ENCODE results near the gene NELFCD.
"Not testable (repeated sequence)": the region's sequence is repeated elsewhere in the genome, so short reads cannot be mapped to it uniquely, and the experiment has no call there.

Gene NELFCD

DNA sequence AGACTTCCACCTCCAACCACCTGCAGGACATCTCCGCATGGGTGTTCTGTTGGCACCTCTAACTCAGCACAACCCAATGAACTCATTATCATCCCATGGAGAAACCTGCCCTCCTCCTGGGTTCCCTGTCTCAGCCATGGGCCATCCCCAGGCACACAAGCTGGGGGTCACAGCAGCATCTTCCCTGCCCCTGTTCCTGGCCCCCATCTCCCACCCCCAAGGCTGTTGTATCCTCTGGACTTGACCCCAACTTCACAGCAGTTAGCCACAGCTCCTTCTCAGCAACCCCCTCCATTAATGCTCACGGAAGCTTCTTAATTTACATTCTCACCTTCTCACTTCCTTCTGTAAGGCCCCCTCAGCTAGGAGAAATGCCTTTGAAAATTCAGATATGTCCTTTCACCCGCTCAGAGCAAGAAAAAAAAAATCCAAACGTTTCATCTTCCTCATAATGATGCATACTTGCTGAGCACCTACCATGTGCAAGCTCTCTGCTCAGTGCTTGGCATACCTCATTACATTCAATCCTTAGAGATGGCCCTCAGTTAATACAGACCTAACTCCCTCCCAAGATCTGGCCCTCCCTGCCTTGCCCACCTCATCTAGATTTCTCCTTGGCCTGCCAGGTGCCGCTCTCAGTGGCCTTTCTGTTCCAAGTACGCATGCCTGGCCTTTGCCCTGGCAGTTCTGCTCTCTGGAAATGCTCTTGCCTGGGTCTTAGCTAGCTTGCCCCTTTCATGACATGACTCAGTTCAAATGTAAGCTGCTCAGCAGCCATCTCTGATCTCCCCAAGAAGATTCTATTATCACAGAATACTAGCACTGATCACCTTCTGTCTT lies 2.5 kb upstream of the NELFCD start:
- no peaks in the 10 kb centered on the region for H3K27me3 ChIP-seq (ENCODE audit: control insufficient read depth, insufficient read depth, low read length)
- H3K4me1 ChIP-seq (ENCODE audit: control insufficient read depth, insufficient read depth, low read length), result peaks cover 3% of the 10 kb centered on the region
- no peak overlapping the region for H3K9ac ChIP-seq (ENCODE audit: low read length)
- no peak overlapping the region for H3K27ac ChIP-seq (ENCODE audit: low read depth, low read length)
- no peak overlapping the region for H3K4me3 ChIP-seq (ENCODE audit: low read length)
- H3K36me3 ChIP-seq (ENCODE audit: control insufficient read depth, insufficient read depth, low read length), result no peaks in the 10 kb centered on the region

- H3K27ac ChIP-seq (ENCODE audit: low read depth, low read length), result no peak overlapping the region
Measured at GRCh38 chr20:58981628-58982364, 740 bp downstream of the NELFCD start.

GRCh38 chr20:58982406-58983114 lies 1.5 kb downstream of the NELFCD start:
- no peak overlapping the region for H3K27ac ChIP-seq (ENCODE audit: low read depth, low read length)
- H3K36me3 ChIP-seq (ENCODE audit: control insufficient read depth, insufficient read depth, low read length), result peaks cover 3% of the 10 kb centered on the region
- H3K4me3 ChIP-seq (ENCODE audit: low read length), result peak overlapping the region; percentile 73
- H3K9ac ChIP-seq (ENCODE audit: low read length), result no peak overlapping the region
- H3K27me3 ChIP-seq (ENCODE audit: control insufficient read depth, insufficient read depth, low read length), result no peaks in the 10 kb centered on the region
- H3K4me1 ChIP-seq (ENCODE audit: control insufficient read depth, insufficient read depth, low read length), result peaks cover 3% of the 10 kb centered on the region

More at GRCh38 chr20:58981628-58982364, 740 bp downstream of the NELFCD start:
- peak overlapping the region; percentile 73 for H3K4me3 ChIP-seq (ENCODE audit: low read length)
- no peaks in the 10 kb centered on the region for H3K27me3 ChIP-seq (ENCODE audit: control insufficient read depth, insufficient read depth, low read length)
- H3K4me1 ChIP-seq (ENCODE audit: control insufficient read depth, insufficient read depth, low read length), result peaks cover 3% of the 10 kb centered on the region
- H3K36me3 ChIP-seq (ENCODE audit: control insufficient read depth, insufficient read depth, low read length), result no peaks in the 10 kb centered on the region
- H3K9ac ChIP-seq (ENCODE audit: low read length), result peak overlapping the region; percentile 24

DNA sequence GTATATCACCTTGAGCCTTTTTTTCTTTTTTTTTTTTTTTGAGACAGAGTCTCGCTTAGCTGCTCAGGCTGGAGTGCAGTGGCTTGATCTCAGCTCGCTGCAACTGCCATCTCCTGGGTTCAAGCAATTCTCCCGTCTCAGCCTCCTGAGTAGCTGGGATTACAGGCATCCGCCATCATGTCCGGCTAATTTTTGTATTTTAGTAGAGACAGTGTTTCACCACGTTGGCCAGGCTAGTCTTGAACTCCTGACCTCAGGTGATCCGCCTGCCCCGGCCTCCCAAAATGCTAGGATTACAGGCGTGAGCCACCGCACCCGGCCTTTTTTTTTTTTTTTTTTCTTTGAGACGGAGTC lies 2.0 kb downstream of the NELFCD start:
- H3K36me3 ChIP-seq (ENCODE audit: control insufficient read depth, insufficient read depth, low read length); H3K4me3 ChIP-seq (ENCODE audit: low read length); H3K4me1 ChIP-seq (ENCODE audit: control insufficient read depth, insufficient read depth, low read length); H3K27ac ChIP-seq (ENCODE audit: low read depth, low read length); H3K9ac ChIP-seq (ENCODE audit: low read length); H3K27me3 ChIP-seq (ENCODE audit: control insufficient read depth, insufficient read depth, low read length): not testable (repeated sequence)

DNA sequence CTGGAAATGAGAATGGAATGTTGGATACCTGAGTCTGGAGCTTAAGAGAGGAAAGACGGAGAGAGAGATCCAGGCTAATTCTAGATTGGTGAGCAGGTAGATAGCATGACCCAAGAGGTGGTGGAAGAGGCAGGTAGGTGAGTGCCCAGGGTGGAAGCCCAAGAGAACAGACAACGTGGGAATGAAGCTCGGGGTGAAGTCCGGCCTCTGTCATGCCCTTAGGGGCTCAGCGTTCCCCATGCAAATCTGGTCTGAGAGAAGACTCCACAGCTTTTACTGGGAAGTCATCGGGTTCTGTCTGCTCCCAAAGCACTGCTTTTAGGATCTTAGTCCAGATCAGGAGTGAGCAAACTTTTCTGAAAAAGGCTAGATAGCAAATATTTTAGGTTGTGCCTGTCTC lies 3.6 kb downstream of the NELFCD start:
- Histone ChIP-seq H3K27me3 (ENCODE audit: control insufficient read depth, insufficient read depth, low read length) (no peaks in the 10 kb centered on the region), H3K4me3 (ENCODE audit: low read length) (no peak overlapping the region), H3K9ac (ENCODE audit: low read length) (no peak overlapping the region), H3K36me3 (ENCODE audit: control insufficient read depth, insufficient read depth, low read length) (peaks cover 22% of the 10 kb centered on the region), H3K27ac (ENCODE audit: low read depth, low read length) (no peak overlapping the region), H3K4me1 (ENCODE audit: control insufficient read depth, insufficient read depth, low read length) (peaks cover 3% of the 10 kb centered on the region)

- Histone ChIP-seq H3K27ac (ENCODE audit: low read depth, low read length) (no peak overlapping the region), H3K36me3 (ENCODE audit: control insufficient read depth, insufficient read depth, low read length) (peaks cover 25% of the 10 kb centered on the region), H3K9ac (ENCODE audit: low read length) (no peak overlapping the region), H3K4me3 (ENCODE audit: low read length) (no peak overlapping the region), H3K27me3 (ENCODE audit: control insufficient read depth, insufficient read depth, low read length) (no peaks in the 10 kb centered on the region), H3K4me1 (ENCODE audit: control insufficient read depth, insufficient read depth, low read length) (peaks cover 3% of the 10 kb centered on the region)
Measured at GRCh38 chr20:58985656-58986055, 4.6 kb downstream of the NELFCD start.

DNA sequence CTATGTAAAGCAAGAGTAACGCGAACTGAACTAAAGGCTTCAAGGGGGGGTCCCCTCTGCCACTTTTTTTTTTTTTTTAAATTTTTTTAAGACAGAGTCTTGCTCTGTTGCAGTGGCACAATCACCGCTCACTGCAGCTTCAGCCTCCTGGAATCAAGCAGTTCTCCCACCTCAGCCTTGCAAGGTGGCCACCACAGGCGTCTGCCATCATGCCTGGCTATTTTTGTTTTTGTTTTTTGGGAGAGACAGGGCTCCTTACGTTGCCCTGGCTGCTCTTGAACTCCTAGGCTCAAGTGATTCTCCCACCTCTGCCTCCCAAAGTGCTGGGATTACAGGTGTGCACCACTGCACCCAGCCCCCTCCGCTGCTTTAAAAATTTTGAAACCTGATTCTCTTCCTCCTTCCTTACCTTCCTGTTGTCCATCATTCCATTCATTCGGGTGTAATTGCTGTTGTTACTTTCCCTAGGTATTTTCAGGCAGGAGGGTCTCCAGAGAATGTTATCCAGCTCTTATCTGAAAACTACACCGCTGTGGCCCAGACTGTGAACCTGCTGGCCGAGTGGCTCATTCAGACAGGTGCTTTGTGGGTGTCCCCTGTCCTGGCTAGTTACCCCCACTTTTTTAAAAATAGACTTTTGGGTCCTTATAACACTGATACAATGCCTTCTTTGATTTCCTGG lies 5.4 kb downstream of the NELFCD start:
- no peaks in the 10 kb centered on the region for H3K27me3 ChIP-seq (ENCODE audit: control insufficient read depth, insufficient read depth, low read length)
- peaks cover 33% of the 10 kb centered on the region for H3K36me3 ChIP-seq (ENCODE audit: control insufficient read depth, insufficient read depth, low read length)
- peaks cover 3% of the 10 kb centered on the region for H3K4me1 ChIP-seq (ENCODE audit: control insufficient read depth, insufficient read depth, low read length)
- no peak overlapping the region for H3K27ac ChIP-seq (ENCODE audit: low read depth, low read length)
- no peak overlapping the region for H3K4me3 ChIP-seq (ENCODE audit: low read length)
- no peak overlapping the region for H3K9ac ChIP-seq (ENCODE audit: low read length)

- Histone ChIP-seq H3K27ac (ENCODE audit: low read depth, low read length) (no peak overlapping the region), H3K9ac (ENCODE audit: low read length) (no peak overlapping the region), H3K36me3 (ENCODE audit: control insufficient read depth, insufficient read depth, low read length) (peaks cover 37% of the 10 kb centered on the region), H3K4me1 (ENCODE audit: control insufficient read depth, insufficient read depth, low read length) (peaks cover 3% of the 10 kb centered on the region), H3K27me3 (ENCODE audit: control insufficient read depth, insufficient read depth, low read length) (no peaks in the 10 kb centered on the region), H3K4me3 (ENCODE audit: low read length) (no peak overlapping the region)
Measured at GRCh38 chr20:58986968-58987517, 6.0 kb downstream of the NELFCD start.

DNA sequence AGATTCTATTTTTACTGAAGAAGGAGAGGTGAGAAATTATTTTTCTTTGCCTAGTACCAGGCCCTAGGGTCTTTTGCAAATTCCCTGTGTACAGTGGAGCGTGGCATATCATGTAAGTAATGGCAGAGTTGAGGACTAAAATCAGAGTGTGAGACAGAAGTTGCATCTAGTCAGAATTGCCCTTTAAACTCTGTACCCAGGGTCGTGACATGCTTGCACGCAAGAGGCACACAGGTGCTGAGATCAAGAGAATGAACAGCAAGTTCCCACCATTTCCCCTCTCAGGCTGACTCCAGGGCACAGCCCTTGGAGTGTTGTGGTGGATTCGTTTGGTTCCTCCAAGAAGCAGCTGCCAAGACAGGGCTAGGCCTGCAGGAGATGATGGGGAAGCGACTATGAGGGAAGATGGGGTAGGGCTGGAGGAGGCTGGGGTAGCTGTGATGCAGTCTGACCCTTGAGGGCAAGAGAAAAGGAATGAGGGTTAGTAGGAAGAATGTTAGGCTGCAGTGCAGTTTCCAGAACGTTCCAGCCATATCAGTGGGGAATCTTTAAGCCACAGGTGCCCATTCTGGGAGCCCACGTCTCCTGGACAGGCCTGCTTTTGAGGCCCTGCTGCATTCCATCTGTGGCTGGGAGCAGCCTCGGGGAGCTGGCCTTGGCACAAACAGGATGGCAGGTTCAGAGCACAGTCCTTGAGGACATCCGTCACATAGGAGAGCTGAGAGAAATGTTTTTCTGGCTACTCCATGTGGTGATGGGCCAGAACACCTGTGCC lies 6.9 kb downstream of the NELFCD start:
- Histone ChIP-seq H3K9ac (ENCODE audit: low read length) (no peak overlapping the region), H3K4me1 (ENCODE audit: control insufficient read depth, insufficient read depth, low read length) (no peaks in the 10 kb centered on the region), H3K27ac (ENCODE audit: low read depth, low read length) (no peak overlapping the region), H3K4me3 (ENCODE audit: low read length) (no peak overlapping the region), H3K27me3 (ENCODE audit: control insufficient read depth, insufficient read depth, low read length) (no peaks in the 10 kb centered on the region), H3K36me3 (ENCODE audit: control insufficient read depth, insufficient read depth, low read length) (peaks cover 37% of the 10 kb centered on the region)

GRCh38 chr20:58988565-58988882 lies 7.5 kb downstream of the NELFCD start:
- Histone ChIP-seq H3K36me3 (ENCODE audit: control insufficient read depth, insufficient read depth, low read length) (peaks cover 39% of the 10 kb centered on the region), H3K4me1 (ENCODE audit: control insufficient read depth, insufficient read depth, low read length) (no peaks in the 10 kb centered on the region), H3K27me3 (ENCODE audit: control insufficient read depth, insufficient read depth, low read length) (no peaks in the 10 kb centered on the region), H3K27ac (ENCODE audit: low read depth, low read length) (no peak overlapping the region), H3K9ac (ENCODE audit: low read length) (no peak overlapping the region), H3K4me3 (ENCODE audit: low read length) (no peak overlapping the region)

DNA sequence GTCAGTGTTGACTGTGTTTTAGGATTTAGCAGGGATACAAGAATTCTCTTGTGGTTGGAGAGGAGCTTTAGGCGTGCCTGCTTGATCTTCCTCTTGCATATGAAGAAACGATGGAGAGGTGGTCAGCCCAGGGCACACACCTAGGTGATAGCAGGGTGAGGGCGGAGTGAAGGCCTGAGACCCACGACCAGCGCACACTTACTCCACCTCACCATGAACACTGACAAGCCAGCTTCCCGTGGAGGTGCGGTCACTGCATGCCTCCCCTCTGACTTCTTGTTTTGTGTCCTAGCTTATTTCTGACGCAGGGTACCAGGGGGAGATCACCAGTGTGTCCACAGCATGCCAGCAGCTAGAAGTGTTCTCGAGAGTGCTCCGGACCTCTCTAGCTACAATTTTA lies 8.1 kb downstream of the NELFCD start:
- no peak overlapping the region for H3K9ac ChIP-seq (ENCODE audit: low read length)
- H3K4me3 ChIP-seq (ENCODE audit: low read length), result no peak overlapping the region
- no peaks in the 10 kb centered on the region for H3K27me3 ChIP-seq (ENCODE audit: control insufficient read depth, insufficient read depth, low read length)
- no peaks in the 10 kb centered on the region for H3K4me1 ChIP-seq (ENCODE audit: control insufficient read depth, insufficient read depth, low read length)
- H3K36me3 ChIP-seq (ENCODE audit: control insufficient read depth, insufficient read depth, low read length), result peaks cover 45% of the 10 kb centered on the region
- H3K27ac ChIP-seq (ENCODE audit: low read depth, low read length), result no peak overlapping the region
